GM19043 (cell line): ENCODE results near the gene SLC25A1.

ENCODE experiments used
- ATAC-seq: cut with Tn5 transposase; IDR thresholded peaks from one replicate; pipeline ENCODE4 v1.9.1; 2021; ENCODE audit warnings: low read depth; ENCODE audit not compliant: unreplicated experiment

Gene SLC25A1

DNA sequence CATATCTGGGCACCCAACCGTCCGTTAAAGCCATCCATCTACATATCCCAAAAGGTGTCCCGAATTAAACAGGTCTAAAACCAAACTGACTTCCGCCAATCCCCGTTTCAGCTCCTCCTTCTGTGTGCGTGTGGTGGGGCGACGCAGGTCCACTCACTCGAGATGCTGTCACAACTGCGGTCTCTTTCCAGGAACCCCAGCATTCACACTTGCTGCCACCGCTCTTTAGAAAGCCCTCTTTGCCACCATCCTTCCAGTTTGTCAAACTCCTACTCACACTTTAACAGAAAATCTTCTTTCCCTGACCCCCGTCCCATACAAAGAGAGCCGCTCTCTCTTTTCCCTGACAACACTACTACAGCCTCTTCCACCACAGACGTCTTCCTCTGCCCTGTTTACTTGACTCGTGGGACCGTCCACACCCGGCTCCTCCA, 34.6 kb downstream of the SLC25A1 start:
- ATAC-seq = no peak

DNA sequence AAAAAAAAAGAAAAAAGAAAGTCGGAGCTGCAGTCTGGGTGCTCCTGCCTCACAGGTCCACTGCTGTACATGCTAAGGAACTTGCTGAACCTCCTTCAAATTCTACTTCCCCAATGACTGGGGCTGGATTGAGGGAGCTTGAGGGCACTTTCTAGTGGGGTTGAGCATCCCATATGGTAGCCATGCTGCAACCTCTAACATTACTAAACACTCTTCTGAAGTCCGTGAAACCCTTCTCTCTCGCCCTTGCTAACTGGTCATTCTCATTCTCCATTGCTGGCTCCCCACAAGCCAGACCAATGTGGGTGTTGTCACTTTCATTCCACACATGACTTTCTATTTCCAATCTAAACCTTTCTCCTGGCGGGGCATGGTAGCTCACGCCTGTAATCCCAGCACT, 35.3 kb downstream of the SLC25A1 start:
- no peak for ATAC-seq

DNA sequence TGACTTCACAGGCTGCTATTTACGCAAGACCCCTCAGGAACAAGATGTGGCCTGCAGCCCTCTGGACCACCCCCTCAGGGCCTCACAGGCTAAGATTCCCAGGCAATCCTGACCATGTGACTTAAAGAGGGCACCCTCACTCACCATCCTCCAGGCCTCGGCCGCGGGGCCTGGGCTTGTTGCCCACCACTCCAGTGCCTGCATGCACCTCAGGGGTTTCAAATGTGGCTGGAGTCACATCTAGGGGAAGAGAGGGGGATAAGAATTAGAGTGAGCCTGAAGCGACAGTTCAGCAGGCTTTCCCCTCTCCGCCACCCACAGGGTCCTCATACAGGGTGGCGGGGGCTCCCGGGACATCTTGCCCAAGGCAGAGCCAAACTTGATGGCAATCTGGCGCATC, 36.1 kb downstream of the SLC25A1 start:
- no peak for ATAC-seq

DNA sequence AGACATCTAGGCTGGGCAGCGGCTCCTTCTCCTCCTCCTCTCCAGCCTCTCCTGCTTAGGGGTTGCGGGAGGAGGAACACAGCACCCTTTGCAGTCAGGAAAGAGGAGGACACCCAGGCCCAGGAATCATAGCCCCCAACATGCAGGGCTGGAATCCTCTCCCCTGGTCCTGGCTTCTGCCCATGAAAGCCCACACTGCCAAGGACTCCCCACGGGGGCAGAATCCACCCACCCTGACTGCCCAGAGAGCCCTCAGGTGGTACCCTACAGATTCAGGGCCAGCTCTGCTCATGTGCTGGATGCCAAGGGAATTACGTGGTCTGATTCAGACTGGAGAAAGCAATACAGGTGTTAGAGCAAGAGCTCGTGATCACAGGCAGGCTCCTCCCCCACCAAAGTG, 38.6 kb downstream of the SLC25A1 start:
- ATAC-seq = no peak

DNA sequence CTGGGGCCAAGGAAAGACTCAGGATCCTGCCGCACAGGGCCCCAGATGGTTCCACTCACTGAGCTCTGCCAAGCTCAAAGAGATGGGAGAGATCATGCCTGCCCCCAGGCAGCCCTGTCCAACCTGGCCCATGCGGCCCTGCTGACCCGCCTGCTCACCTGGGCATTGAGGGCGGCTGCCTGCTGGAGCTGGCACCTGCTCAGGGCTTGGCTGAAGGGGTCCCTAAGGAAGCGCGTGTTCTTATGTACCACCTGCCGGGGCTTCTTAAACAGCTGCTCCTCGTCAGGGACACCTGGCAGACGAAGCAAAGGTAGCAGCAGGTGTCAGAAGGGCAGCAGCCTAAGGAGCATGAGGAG, 39.6 kb downstream of the SLC25A1 start:
- no peak for ATAC-seq

DNA sequence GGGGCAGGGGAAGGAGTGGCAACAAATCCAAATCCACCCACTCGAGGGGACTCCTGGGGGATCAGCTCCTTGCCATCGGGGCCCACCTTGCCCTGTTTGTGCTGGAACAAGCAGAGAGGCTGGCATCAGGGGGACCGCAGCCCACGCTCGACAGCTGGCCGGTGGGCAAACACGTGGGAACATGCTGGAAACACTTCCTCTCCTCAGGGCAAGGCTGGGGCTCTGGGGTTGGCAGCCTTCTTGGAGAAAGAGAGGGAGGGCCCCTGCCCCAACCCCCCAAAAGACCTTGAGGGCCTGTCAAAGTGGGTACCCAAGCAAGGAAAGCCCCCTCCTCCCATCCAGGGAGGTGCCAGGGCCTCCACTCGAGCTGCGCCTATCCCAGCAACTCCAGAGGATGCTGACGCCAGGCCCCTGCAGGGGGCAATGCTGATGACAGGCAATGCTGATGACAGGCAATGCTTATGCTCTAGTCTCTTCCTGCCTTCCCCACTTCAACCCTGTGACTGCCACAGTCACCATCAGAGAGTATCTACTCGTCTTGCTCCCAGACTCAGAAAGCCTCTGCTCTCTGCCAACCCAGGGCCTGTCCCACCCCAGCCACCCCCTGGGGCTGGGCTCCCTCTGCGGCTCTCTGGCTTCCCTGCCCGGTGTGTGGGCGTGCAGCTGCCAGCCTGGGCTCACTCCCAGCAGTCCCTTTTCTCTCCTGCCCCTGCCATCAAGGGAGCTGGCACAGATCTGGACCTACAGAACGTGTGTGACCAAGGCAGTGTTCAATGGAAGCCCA, 40.1 kb downstream of the SLC25A1 start:
- no peak for ATAC-seq

DNA sequence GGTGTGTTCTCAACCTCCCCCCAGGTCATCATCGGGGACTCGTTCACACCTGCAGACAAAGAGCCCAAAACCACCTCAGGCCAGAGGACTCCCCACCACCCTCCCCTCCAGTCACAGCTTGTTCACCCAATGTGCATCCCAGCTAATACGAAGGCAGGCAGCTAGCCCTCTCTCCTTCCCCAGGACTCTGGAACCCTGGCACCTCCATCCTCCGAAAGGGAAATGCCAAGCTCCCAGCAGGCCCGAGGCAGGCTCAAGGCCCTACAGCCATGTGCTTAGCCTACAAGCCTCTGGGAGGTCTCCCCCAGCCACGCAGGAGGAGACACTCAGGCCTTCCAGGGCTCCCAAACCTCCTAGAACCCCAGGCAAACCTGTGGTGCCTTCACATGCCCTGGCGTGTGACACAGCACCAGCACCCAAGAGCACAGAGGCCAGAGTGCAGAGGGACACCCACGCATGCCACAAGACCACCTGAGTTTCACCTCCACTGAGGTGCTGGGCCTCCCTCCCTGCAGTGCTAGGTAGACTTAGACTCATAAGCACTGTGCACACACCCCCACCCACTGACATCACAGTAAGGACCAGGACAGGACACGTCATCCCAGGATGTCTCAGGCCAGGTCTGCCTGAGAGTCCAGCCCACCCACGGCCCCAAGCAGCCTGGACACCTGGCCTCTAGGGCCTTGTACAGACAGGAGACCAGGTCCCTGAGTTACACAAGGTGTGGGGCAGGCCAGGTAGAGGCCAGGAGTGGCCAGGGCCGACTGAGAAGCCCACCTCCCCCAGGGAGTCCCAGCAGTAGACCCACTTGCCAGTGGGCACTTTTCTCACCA, 40.9 kb downstream of the SLC25A1 start:
- ATAC-seq = no peak

DNA sequence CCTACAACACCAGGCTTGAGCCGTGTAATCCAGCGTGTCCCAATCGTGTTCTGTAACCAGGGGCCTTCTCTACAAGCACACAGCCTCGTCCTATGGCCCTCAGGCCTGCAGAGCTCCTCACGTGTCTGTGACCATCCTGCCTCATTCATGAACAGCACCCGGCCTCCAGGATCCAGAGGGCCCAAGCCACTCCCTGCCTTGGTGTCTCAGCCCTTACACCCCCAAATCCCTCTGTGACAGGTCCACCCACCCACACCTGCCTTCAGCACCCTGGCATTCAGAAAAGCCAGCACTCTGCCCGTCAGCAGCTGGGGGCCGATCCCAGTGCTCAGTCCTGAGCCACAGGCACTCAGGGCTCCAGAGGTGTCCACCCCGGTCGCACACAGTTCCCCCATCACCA, 41.6 kb downstream of the SLC25A1 start:
- ATAC-seq = no peak

DNA sequence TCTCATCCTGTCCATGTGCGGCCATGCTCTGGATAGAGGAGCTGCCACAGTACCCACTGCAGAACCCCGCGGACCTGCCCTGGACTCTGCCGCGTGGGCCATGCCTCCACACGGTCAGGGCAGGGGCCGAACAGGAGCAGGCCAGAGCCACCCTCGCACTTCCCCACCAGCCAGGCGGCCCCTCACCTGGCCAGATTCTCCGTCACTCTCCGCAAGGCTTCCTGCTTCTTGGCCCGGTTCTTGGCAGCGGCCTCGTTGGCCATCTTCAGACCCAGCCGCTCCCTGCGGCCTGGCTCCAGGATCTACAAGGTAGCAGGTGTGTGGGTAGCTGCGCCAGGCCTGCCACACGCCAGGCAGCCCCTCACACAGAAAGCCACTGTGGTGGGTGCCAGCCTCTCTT, 43.7 kb downstream of the SLC25A1 start:
- no peak for ATAC-seq

DNA sequence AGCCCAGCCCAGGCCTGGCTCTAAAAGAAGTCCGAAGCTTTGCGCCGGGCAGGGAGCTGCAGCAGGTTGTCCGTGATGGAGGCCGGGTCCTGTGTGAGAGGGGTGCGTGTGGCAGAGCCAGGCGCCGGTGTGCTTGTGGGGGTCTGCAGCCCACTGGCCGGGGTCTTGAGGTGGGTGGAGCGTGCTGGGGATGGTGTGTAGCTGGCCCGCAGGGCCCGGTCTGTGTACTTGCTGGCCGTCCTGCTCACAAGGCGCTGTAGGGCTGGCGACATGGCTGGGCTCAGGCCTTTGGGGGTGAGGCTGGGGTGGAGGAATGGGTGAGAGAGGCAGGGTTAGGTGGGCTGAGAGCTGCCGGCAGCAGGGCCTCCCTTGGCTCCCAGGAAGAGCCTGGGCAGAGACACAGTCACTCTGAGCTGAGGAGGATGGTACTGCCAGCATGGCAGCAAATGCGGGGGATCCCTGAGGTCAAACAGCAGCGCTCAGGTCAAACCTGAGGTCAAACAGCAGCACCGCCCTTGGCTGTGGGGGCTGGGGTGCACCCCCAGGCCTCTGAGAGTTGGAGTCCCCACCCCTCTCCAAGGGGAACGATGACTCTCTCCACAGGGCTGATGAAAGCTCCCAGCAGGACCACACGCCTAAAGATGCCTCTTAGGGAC, 44.2 kb downstream of the SLC25A1 start:
- no peak for ATAC-seq

DNA sequence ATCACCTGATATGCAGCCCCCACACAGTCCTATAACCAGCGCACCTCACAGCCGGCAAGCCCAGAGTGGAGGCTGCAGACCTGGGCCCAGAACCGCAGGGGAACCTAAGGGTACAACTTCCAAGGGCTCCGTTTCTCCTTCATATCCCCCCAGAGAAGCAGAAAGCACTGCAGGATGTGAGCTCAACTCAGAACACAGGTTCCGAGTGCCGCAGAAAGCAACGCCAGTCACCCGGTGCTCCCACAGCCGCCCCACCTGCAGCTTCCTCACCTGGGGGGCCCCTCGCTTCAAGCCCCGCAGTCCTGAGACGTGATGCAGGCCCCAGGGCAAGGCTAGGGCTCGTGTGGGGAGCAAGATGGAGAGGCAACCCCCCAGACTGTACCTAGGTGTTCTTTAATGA, 45.0 kb downstream of the SLC25A1 start:
- ATAC-seq = no peak

DNA sequence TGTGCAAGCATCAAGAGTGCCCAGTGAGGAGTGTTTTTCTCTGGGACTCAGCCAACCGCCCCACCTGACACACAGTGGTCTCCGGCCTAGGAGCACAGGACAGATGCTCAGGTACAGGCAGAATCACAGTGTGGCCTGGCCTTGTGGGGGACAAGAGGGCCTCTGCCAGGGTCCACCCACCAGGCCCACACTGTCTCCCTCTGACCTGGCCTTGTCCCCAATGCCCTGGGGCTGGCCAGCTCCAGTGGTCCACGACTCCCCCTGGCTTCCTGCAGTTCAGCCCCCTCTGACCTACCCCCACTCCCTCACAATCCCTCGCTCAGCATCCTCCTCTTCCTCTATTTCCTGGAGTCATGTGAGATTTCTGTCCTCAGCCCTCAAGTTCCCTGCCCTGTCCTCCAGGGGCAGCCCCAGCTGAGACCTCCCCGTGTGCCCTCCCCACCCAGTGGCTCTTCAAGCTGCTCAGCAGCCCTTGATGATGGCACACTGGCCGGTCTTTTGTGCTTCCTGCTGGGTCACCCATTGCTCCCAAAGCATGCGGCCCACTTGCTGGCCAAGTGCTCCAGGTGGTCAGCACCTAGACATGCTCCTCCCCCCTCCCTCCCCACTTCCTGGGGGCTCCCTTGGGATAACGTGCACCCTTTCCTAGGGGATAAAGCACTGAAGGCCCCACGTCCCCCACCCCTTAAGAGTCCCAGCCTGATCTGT, 45.7 kb downstream of the SLC25A1 start:
- no peak for ATAC-seq

DNA sequence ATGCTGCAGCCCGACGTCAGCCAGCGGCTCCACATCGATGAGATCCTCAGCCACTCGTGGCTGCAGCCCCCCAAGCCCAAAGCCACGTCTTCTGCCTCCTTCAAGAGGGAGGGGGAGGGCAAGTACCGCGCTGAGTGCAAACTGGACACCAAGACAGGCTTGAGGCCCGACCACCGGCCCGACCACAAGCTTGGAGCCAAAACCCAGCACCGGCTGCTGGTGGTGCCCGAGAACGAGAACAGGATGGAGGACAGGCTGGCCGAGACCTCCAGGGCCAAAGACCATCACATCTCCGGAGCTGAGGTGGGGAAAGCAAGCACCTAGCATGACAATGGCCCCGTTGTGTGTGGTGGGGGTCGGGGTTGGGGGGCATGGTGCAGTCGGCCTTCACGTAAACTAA, 46.4 kb downstream of the SLC25A1 start:
- no peak for ATAC-seq

DNA sequence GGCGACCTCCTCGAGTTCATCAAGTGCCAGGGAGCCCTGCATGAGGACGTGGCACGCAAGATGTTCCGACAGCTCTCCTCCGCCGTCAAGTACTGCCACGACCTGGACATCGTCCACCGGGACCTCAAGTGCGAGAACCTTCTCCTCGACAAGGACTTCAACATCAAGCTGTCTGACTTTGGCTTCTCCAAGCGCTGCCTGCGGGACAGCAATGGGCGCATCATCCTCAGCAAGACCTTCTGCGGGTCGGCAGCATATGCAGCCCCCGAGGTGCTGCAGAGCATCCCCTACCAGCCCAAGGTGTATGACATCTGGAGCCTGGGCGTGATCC, 46.9 kb downstream of the SLC25A1 start:
- ATAC-seq = no peak

DNA sequence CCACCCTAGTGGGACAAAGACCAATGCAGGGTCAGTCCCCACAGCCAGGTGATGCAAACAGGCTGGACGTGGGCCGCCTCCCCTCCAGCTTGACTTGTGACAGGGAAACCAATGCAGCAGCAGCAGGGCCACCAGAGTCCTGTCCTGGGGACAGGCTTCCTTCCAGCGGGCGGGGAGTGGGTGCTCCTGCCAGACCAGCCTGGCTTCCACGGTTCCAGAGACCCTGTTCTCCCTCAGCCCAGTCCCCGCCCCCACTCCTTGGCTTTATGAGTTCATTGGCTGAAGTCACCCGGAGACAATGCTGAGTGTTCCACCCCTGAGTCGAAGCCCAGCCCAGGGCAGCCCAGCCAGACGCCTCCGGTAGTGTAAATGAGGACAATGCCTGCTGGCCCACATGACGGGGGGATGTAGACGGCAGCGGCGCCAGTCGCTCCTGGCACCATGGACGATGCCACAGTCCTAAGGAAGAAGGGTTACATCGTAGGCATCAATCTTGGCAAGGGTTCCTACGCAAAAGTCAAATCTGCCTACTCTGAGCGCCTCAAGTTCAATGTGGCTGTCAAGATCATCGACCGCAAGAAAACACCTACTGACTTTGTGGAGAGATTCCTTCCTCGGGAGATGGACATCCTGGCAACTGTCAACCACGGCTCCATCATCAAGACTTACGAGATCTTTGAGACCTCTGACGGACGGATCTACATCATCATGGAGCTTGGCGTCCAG, 47.4 kb downstream of the SLC25A1 start, which contains the start of gene TSSK2:
Gene TSSK2 (plus strand): TSS at position 350 of the 726 bp plus-strand sequence. CDS start 92 bp downstream, at position 442.
- no peak for ATAC-seq

DNA sequence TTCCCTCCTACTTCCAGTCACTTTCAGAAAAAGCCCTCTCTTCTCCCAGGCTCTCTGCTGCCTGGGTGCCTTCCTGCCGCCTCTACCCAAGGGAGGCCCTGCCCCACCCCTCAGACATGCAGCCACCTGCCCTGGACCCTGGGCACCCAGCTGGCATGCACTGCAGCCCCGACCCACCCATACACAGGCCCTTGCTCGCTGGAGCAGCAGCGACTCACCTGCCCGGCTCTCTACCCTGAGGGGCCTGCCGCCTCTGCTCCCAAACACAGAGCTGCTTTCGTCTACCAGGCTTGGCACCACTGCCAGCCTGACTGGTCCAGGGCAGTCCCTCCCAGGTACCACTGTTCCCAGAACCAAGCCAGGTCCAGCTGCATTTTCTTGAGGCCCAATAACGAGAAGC, 48.7 kb downstream of the SLC25A1 start:
- no peak for ATAC-seq

DNA sequence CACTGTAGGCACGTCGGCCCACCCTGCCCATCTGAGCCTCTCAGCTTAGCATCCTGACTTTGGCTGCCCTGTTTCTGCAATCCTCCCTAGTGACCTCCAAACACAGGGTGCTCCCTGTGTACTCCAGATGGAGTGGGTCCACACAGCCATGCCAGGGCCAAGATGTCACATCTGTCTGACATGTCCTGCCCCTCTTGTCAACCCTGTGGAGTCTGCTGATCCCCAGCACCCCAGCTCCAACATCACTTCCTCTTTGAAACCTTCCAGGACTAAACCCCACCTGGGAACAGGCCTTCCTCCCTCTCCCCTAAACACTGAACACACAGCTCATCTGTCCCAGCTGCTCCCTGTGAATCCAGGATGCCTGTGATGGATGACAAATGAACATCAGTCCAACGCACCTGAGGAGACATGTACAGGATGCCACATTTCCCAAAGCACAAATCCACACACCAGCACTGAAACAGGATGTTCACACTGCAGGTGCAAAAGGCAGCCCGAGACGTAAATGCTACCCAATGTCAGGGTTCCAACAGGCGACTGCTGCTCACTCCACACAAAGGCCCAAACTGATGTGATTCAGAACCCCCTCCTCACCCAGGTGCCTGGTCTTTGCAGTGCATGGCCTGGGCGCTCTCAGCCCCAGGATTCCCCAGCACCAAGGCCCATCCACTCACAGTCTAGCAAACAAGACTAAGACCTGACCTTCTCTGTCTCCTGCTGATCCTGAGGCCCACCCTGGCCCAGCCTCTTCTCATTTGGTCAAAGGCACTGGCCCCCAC, 49.4 kb downstream of the SLC25A1 start:
- ATAC-seq = no peak

DNA sequence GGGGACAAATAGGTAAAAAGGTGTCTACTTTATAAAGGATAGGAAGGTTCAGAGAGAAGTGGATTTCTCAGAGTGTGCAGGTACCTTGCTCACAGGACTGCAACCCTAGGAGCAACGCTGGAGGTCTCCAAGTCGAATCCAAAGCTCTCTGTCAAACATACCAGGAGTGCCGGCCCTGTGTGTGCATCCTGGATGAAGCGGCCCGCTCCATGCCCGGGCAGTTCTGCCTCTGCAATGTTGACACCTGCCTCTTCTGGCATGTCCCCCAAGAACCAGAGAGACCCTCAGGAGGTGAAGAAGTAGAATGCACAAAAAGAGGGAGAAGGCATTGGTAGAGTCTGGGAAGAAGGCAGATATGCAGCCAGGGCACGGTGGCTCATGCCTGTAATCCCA, 50.5 kb downstream of the SLC25A1 start:
- ATAC-seq = no peak

DNA sequence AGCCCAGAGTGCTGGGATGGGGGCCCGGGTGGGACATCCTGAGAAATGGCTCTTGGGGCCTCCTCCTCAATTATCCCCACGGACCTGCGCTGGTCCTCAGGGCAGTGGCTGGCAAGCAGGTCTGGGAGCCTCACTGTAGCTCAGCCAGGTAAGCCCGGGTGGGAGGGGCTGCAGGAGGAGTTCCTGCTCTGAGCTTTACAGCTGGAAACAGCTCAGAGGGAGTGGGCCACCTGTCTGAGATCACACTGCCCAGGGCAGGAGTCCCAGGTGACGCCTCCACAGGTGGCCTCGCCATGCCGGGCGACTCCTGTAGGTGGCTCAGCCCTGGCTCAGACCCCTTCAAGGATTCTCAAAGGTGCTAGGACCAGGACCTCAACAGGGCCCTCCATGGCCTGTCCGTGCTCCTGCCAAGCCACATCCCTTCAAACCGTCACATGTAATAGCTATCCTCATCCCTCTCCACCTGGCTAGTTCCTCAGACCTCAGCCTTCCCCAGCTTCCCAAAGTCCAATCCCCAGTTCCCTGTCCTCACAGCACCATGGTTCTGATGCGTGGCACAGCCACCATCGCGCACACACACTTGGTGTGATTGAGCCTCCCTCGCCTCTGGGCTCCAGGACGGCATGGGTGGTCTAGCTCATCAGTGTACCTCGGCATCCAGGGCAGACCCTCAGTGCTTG, 51.1 kb downstream of the SLC25A1 start:
- no peak for ATAC-seq
